H1 (cell line): ENCODE results near the gene CSTF2. TPM values are rescaled to one million over a fixed set of nuclear protein-coding genes. Genes with fewer than 3 reads are reported as not detected.

Source experiments
- BRCA1 ChIP-seq: IDR thresholded peaks from 2 replicates; pipeline ENCODE4 v1.6.1; 2012; ENCODE audit warnings: low read depth, low read length, improper control_type of control experiment
- CBX8 ChIP-seq: fragments of 300-800, 300-1000 bp; sonication (generic); IDR thresholded peaks from 2 replicates; pipeline ENCODE4 v1.7.1; 2016; ENCODE audit warnings: low read depth, low read length, borderline replicate concordance
- CHD2 ChIP-seq: IDR thresholded peaks from 2 replicates; pipeline ENCODE4 v1.6.1; 2012; ENCODE audit warnings: low read length, improper control_type of control experiment
- EZH2 ChIP-seq: fragments of 200-600 bp; sonication (generic); IDR thresholded peaks from 2 replicates; pipeline ENCODE4 v1.7.1; 2012; ENCODE audit warnings: low read depth, mild to moderate bottlenecking, moderate library complexity, low read length, inconsistent platforms; ENCODE audit not compliant: severe bottlenecking
- GTF2F1 ChIP-seq: IDR thresholded peaks from 2 replicates; pipeline ENCODE4 v1.6.1; 2012; ENCODE audit warnings: low read depth, low read length, improper control_type of control experiment, borderline replicate concordance
- PHF8 ChIP-seq: fragments of 200-600 bp; sonication (generic); conservative IDR thresholded peaks from 2 replicates; pipeline ENCODE4 v1.7.1; 2012; ENCODE audit warnings: low read depth, mild to moderate bottlenecking, inconsistent platforms, low read length, moderate library complexity
- SIRT6 ChIP-seq: IDR thresholded peaks from one replicate; pipeline ENCODE4 v1.7.1; 2012; ENCODE audit warnings: low read length, inconsistent platforms
- SP4 ChIP-seq: IDR thresholded peaks from 2 replicates; pipeline ENCODE4 v1.6.1; 2012; ENCODE audit warnings: low read length, inconsistent platforms
- SUZ12 ChIP-seq: fragments of 200-600 bp; sonication (generic); IDR thresholded peaks from 2 replicates; pipeline ENCODE4 v1.6.1; 2012; ENCODE audit warnings: mild to moderate bottlenecking, inconsistent platforms, low read length, moderate library complexity, mixed read lengths
- TAF1 ChIP-seq: IDR thresholded peaks from 2 replicates; pipeline ENCODE4 v1.6.1; 2011; ENCODE audit warnings: mild to moderate bottlenecking, low read depth, low read length
- polyA plus RNA-seq, 7 experiments: library from polyadenylated mRNA; depleted of rRNA in 3 of 7; stranded (reverse) in 5 of 7; unstranded in 2 of 7; fragments of >200 nt in 5 of 7; fragments of 200-250 nt in 2 of 7; gene quantifications; 1 replicate in 5 of 7; 2 replicates in 1 of 7; 4 replicates in 1 of 7; pipeline versions ENCODE4 v1.2.1 to v1.2.3, GENCODE V29; 2011 to 2013; ENCODE audit warnings: missing spikeins in 2 of 7, mixed read lengths in 2 of 7
- total RNA-seq: library from RNA; stranded (reverse); fragmentation: NEBNext Ultra II Directional; extraction: Animal tissue kit (Norgen Biotek cat#: 25700); gene quantifications from 2 replicates; pipeline ENCODE4 v1.2.1, GENCODE V29; 2021
- TF ChIP-seq, protein P1 (sequence below): fragments of 300-600 bp; sonication (generic); IDR thresholded peaks from 2 replicates; pipeline ENCODE4 v1.7.1; 2012; ENCODE audit warnings: low read length, moderate library complexity, mild to moderate bottlenecking, inconsistent platforms; ENCODE audit not compliant: insufficient replicate concordance

The CSTF2 gene
- total and polyA plus RNA-seq, 2 of the 8 experiments (the other 6 are each of a cell fraction or from before 2014, with no cell fraction given), result 20.7 to 30.9 TPM

DNA sequence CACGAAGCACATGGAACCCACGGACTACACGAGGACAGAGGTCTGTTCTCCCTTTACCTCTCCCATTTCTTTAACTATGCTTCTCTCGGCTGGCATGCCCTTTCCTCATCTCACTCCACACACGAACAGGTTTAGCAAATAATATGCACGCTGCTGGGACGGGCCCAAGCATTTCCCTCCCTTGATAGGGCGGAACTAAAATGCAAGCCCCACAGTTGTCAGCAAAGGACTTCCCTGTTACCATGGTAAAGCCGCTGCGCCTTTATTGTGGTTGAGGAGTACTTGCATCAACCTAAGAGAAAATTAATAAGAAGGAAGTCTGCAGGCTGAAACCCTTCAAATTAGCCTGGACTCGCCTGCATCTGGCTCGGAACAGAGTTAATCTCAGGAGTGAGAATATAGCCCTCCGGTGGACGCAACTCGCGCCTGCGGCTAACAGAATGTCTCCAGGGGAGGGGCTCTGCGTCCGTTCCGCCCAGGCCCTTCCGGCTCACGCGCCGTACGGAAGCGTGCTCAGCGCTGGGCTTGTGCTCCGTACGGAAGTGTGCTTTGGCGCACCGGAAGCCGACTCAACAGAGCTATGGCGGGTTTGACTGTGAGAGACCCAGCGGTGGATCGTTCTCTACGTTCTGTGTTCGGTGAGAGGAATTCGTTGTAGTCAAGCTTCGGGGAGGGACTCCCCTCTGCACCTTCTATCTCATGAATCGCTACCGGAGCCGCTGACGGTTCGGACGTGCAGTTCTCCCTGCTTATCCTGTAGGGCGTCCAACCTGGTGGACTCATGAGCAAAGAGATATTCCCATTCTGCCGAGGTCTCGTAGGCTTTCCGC, at the start of gene CSTF2 (continued):
- TF ChIP-seq, protein P1, sequence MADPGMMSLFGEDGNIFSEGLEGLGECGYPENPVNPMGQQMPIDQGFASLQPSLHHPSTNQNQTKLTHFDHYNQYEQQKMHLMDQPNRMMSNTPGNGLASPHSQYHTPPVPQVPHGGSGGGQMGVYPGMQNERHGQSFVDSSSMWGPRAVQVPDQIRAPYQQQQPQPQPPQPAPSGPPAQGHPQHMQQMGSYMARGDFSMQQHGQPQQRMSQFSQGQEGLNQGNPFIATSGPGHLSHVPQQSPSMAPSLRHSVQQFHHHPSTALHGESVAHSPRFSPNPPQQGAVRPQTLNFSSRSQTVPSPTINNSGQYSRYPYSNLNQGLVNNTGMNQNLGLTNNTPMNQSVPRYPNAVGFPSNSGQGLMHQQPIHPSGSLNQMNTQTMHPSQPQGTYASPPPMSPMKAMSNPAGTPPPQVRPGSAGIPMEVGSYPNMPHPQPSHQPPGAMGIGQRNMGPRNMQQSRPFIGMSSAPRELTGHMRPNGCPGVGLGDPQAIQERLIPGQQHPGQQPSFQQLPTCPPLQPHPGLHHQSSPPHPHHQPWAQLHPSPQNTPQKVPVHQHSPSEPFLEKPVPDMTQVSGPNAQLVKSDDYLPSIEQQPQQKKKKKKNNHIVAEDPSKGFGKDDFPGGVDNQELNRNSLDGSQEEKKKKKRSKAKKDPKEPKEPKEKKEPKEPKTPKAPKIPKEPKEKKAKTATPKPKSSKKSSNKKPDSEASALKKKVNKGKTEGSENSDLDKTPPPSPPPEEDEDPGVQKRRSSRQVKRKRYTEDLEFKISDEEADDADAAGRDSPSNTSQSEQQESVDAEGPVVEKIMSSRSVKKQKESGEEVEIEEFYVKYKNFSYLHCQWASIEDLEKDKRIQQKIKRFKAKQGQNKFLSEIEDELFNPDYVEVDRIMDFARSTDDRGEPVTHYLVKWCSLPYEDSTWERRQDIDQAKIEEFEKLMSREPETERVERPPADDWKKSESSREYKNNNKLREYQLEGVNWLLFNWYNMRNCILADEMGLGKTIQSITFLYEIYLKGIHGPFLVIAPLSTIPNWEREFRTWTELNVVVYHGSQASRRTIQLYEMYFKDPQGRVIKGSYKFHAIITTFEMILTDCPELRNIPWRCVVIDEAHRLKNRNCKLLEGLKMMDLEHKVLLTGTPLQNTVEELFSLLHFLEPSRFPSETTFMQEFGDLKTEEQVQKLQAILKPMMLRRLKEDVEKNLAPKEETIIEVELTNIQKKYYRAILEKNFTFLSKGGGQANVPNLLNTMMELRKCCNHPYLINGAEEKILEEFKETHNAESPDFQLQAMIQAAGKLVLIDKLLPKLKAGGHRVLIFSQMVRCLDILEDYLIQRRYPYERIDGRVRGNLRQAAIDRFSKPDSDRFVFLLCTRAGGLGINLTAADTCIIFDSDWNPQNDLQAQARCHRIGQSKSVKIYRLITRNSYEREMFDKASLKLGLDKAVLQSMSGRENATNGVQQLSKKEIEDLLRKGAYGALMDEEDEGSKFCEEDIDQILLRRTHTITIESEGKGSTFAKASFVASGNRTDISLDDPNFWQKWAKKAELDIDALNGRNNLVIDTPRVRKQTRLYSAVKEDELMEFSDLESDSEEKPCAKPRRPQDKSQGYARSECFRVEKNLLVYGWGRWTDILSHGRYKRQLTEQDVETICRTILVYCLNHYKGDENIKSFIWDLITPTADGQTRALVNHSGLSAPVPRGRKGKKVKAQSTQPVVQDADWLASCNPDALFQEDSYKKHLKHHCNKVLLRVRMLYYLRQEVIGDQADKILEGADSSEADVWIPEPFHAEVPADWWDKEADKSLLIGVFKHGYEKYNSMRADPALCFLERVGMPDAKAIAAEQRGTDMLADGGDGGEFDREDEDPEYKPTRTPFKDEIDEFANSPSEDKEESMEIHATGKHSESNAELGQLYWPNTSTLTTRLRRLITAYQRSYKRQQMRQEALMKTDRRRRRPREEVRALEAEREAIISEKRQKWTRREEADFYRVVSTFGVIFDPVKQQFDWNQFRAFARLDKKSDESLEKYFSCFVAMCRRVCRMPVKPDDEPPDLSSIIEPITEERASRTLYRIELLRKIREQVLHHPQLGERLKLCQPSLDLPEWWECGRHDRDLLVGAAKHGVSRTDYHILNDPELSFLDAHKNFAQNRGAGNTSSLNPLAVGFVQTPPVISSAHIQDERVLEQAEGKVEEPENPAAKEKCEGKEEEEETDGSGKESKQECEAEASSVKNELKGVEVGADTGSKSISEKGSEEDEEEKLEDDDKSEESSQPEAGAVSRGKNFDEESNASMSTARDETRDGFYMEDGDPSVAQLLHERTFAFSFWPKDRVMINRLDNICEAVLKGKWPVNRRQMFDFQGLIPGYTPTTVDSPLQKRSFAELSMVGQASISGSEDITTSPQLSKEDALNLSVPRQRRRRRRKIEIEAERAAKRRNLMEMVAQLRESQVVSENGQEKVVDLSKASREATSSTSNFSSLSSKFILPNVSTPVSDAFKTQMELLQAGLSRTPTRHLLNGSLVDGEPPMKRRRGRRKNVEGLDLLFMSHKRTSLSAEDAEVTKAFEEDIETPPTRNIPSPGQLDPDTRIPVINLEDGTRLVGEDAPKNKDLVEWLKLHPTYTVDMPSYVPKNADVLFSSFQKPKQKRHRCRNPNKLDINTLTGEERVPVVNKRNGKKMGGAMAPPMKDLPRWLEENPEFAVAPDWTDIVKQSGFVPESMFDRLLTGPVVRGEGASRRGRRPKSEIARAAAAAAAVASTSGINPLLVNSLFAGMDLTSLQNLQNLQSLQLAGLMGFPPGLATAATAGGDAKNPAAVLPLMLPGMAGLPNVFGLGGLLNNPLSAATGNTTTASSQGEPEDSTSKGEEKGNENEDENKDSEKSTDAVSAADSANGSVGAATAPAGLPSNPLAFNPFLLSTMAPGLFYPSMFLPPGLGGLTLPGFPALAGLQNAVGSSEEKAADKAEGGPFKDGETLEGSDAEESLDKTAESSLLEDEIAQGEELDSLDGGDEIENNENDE, result no peak
- TF ChIP-seq SUZ12 (no peak), PHF8 (peak; percentile 69), CBX8 (no peak), SIRT6 (no peak), CHD2 (no peak), SP4 (no peak), GTF2F1 (no peak), EZH2 (no peak), TAF1 (peak; percentile 89), BRCA1 (no peak)
